H1 (cell line): ENCODE results near the gene UBR3. TPM values are rescaled to one million over a fixed set of nuclear protein-coding genes. Genes with fewer than 3 reads are reported as not detected.

ENCODE experiments used
- BRCA1 ChIP-seq: IDR thresholded peaks from 2 replicates; pipeline ENCODE4 v1.6.1; 2012; ENCODE audit warnings: low read depth, low read length, improper control_type of control experiment
- CHD7 ChIP-seq: fragments of 300-600 bp; sonication (generic); IDR thresholded peaks from 2 replicates; pipeline ENCODE4 v1.7.1; 2012; ENCODE audit warnings: low read length, moderate library complexity, mild to moderate bottlenecking, inconsistent platforms; ENCODE audit not compliant: insufficient replicate concordance
- E2F6 ChIP-seq: IDR thresholded peaks from 2 replicates; pipeline ENCODE4 v1.6.1; 2012; ENCODE audit warnings: inconsistent platforms
- KDM1A ChIP-seq: fragments of 200-600, 300-600 bp; sonication (generic); IDR thresholded peaks from 2 replicates; pipeline ENCODE4 v1.7.1; 2016; ENCODE audit warnings: mild to moderate bottlenecking, low read length, borderline replicate concordance
- NANOG ChIP-seq: IDR thresholded peaks from 2 replicates; pipeline ENCODE4 v1.6.1; 2011; ENCODE audit warnings: low read length, low read depth, mild to moderate bottlenecking, inconsistent platforms; ENCODE audit not compliant: insufficient read depth, poor library complexity, severe bottlenecking
- TEAD4 ChIP-seq: IDR thresholded peaks from 2 replicates; pipeline ENCODE4 v1.6.1; 2012; ENCODE audit warnings: low read depth, low read length, inconsistent platforms, mixed read lengths
- ZNF274 ChIP-seq: IDR thresholded peaks from 2 replicates; pipeline ENCODE4 v1.7.0; 2012; ENCODE audit warnings: low read length, borderline replicate concordance; ENCODE audit errors: extremely low read depth
- polyA plus RNA-seq, 7 experiments: library from polyadenylated mRNA; depleted of rRNA in 3 of 7; stranded (reverse) in 5 of 7; unstranded in 2 of 7; fragments of >200 nt in 5 of 7; fragments of 200-250 nt in 2 of 7; gene quantifications; 1 replicate in 5 of 7; 2 replicates in 1 of 7; 4 replicates in 1 of 7; pipeline versions ENCODE4 v1.2.1 to v1.2.3, GENCODE V29; 2011 to 2013; ENCODE audit warnings: missing spikeins in 2 of 7, mixed read lengths in 2 of 7
- total RNA-seq: library from RNA; stranded (reverse); fragmentation: NEBNext Ultra II Directional; extraction: Animal tissue kit (Norgen Biotek cat#: 25700); gene quantifications from 2 replicates; pipeline ENCODE4 v1.2.1, GENCODE V29; 2021

UBR3 gene
- total and polyA plus RNA-seq, 2 of the 8 experiments (the other 6 are each of a cell fraction or from before 2014, with no cell fraction given) = 3.7 to 17.7 TPM

GRCh38 chr2:170106102-170106840 lies 279.0 kb downstream of the UBR3 start (continued):
- TF ChIP-seq CHD7 (no peak), BRCA1 (no peak), TEAD4 (no peak), ZNF274 (no peak), NANOG (no peak), KDM1A (no peak), E2F6 (no peak)
